Left cardiac atrium (tissue), 4 donors: Measurements from ENCODE around the gene PI4KA. TPM values are rescaled to one million over a fixed set of nuclear protein-coding genes. Genes with fewer than 3 reads are reported as not detected.
"Not testable (repeated sequence)": the region's sequence is repeated elsewhere in the genome, so short reads cannot be mapped to it uniquely, and the experiment has no call there.

Source experiments
- ATAC-seq, 2 donors: fragments of 200-7000 bp; cut with Tn5 transposase; one replicate each; pipeline ENCODE4 v1.9.1; 2020; ENCODE audit warnings: mild to moderate bottlenecking in 2 of 2, moderate library complexity in 2 of 2
- DNase-seq: peaks from one replicate; pipeline ENCODE4 v3.0.0-alpha.2; 2020
- intact Hi-C, 2 donors: fragments of 100-400 bp; cut with DNase I; formaldehyde crosslinking; loops; one replicate each; pipeline versions ENCODE4 v1.14.1 to v1.15.1; 2022 to 2023
- total RNA-seq, 2 donors: library from RNA; stranded (reverse); fragmentation: NEBNext Ultra II Directional; extraction: Animal tissue kit (Norgen Biotek cat#: 25700); gene quantifications; one replicate each; pipeline ENCODE4 v1.2.1, GENCODE V29; 2021
- donor health status: DM: no; HTN: yes; CAD: no.
- donor health status: DM: no; HTN: yes; CAD: no; lungs with severe emphysema.
- donor health status: DM: yes; HTN: yes; CAD: no.
- donor health status: Dilated cardiomyopathy.

The PI4KA gene
- total RNA-seq, 2 donors from 2014 or later = 52.6 to 57.5 TPM

GRCh38 chr22:20857838-20858614 lies 585 bp downstream of the PI4KA start:
- ATAC-seq = peak; percentile 84 to 85
- DNase-seq = peak; percentile 91
- intact Hi-C loops = no loop called here

- intact Hi-C loops = no loop called here
- ATAC-seq = no peak
- DNase-seq = no peak
Observed at GRCh38 chr22:20857247-20857643, 1.4 kb downstream of the PI4KA start.

GRCh38 chr22:20853236-20853660 lies 5.4 kb downstream of the PI4KA start:
- DNase-seq (no peak), ATAC-seq (no peak)
- intact Hi-C loops = no loop called here

- intact Hi-C loops = no loop called here
- no peak for ATAC-seq
- no peak for DNase-seq
Observed at GRCh38 chr22:20852503-20852902, 6.1 kb downstream of the PI4KA start.

- DNase-seq (no peak), ATAC-seq (no peak)
- intact Hi-C loops = no loop called here
Observed at GRCh38 chr22:20852076-20852475, 6.5 kb downstream of the PI4KA start.

GRCh38 chr22:20847318-20847822 lies 11.2 kb downstream of the PI4KA start:
- ATAC-seq (no peak), DNase-seq (no peak)
- intact Hi-C loops = no loop called here

- no peak for DNase-seq
- intact Hi-C loops = no loop called here
- ATAC-seq = no peak
Observed at GRCh38 chr22:20844055-20845037, 14.3 kb downstream of the PI4KA start.

- ATAC-seq (no peak), DNase-seq (no peak)
- intact Hi-C loops = no loop called here
Observed at GRCh38 chr22:20843501-20843900, 15.1 kb downstream of the PI4KA start.

GRCh38 chr22:20840646-20841371 lies 17.8 kb downstream of the PI4KA start:
- ATAC-seq (no peak), DNase-seq (no peak)
- intact Hi-C loops = no loop called here

- no peak for ATAC-seq
- no peak for DNase-seq
- intact Hi-C loops = no loop called here
Observed at GRCh38 chr22:20839837-20840645, 18.6 kb downstream of the PI4KA start.

GRCh38 chr22:20839354-20839753 lies 19.3 kb downstream of the PI4KA start:
- intact Hi-C loops, DNase-seq, ATAC-seq: not testable (repeated sequence)

- ATAC-seq (no peak), DNase-seq (no peak)
- intact Hi-C loops = no loop called here
Observed at GRCh38 chr22:20836987-20837823, 21.4 kb downstream of the PI4KA start.

GRCh38 chr22:20834725-20835124 lies 23.9 kb downstream of the PI4KA start:
- ATAC-seq = no peak
- intact Hi-C loops = no loop called here
- no peak for DNase-seq

- DNase-seq (no peak), ATAC-seq (no peak)
- intact Hi-C loops = no loop called here
Observed at GRCh38 chr22:20834206-20834605, 24.4 kb downstream of the PI4KA start.

- DNase-seq (no peak), ATAC-seq (no peak)
- intact Hi-C loops = no loop called here
Observed at GRCh38 chr22:20833225-20833665, 25.4 kb downstream of the PI4KA start.

- ATAC-seq = no peak
- no peak for DNase-seq
- intact Hi-C loops = loop anchor here in 1 of 2 donors (10.0 kb wide), 1 partner anchor 65 kb away; no protein-coding TSS in a partner anchor
Observed at GRCh38 chr22:20829491-20830134, 29.0 kb downstream of the PI4KA start.
